K562 (cell line): ENCODE results near the gene ELP5. TPM values are rescaled to one million over a fixed set of nuclear protein-coding genes. Genes with fewer than 3 reads are reported as not detected.

Experiments used
- ATF1 ChIP-seq, 2 experiments: fragments of 450-650 bp in 1 of 2; IDR thresholded peaks; 2 replicates each; pipeline ENCODE4 v1.6.1; 2016; ENCODE audit warnings: missing compliant biosample characterization in 1 of 2, missing genetic modification characterization in 1 of 2
- C11orf30 ChIP-seq: fragments of 450-650 bp; IDR thresholded peaks from 2 replicates; pipeline ENCODE4 v1.6.1; 2016; ENCODE audit warnings: low read depth, mild to moderate bottlenecking
- RBBP5 ChIP-seq: fragments of 200-600 bp; sonication (generic); IDR thresholded peaks from 2 replicates; pipeline ENCODE4 v1.6.1; 2012; ENCODE audit warnings: borderline replicate concordance, mild to moderate bottlenecking, low read length, control low read depth, inconsistent platforms; ENCODE audit not compliant: insufficient read depth, poor library complexity, severe bottlenecking
- SRF ChIP-seq, 2 experiments: fragments of 250-450, 450-650 bp in 1 of 2; sonication (Bioruptor Pico) in 1 of 2; sonication (generic) in 1 of 2; formaldehyde crosslinking; IDR thresholded peaks; 2 replicates each; pipeline versions ENCODE4 v1.5.0 to v1.5.1; 2020 to 2022; ENCODE audit warnings: mild to moderate bottlenecking in 1 of 2, missing genetic modification reagents in 1 of 2
- ZNF395 ChIP-seq: fragments of 200-800 bp; sonication (Bioruptor generic); IDR thresholded peaks from 2 replicates; pipeline ENCODE4 v1.6.1; 2017; ENCODE audit warnings: missing genetic modification characterization, missing compliant biosample characterization
- ZNF584 ChIP-seq: fragments of 200-800 bp; sonication (Bioruptor generic); IDR thresholded peaks from 2 replicates; pipeline ENCODE4 v1.6.1; 2016; ENCODE audit warnings: low read depth, mild to moderate bottlenecking, missing genetic modification characterization, missing compliant biosample characterization
- polyA plus RNA-seq, 8 experiments: library from polyadenylated mRNA; depleted of rRNA in 4 of 8; stranded (reverse) in 5 of 8; unstranded in 3 of 8; fragments of >200 nt; fragmentation: Nextera tagmentation in 2 of 8; fragmentation: Illumina TruSeq in 1 of 8; extraction: Ambion mirVana in 2 of 8; extraction: Trizol in 1 of 8; gene quantifications; 2 replicates each; pipeline versions ENCODE4 v1.2.1 to v1.2.3, GENCODE V29; 2011 to 2014; ENCODE audit warnings: inconsistent platforms in 1 of 8, missing spikeins in 1 of 8
- total RNA-seq, 7 experiments: library from RNA; depleted of rRNA in 6 of 7; stranded (reverse); fragments of >200 nt in 6 of 7; fragmentation: Illumina TruSeq in 2 of 7; extraction: Trizol in 2 of 7; gene quantifications; 2 replicates each; pipeline versions ENCODE4 v1.2.1 to v1.2.3, GENCODE V29; 2011 to 2021; ENCODE audit warnings: low replicate concordance in 1 of 7

ELP5 gene
- total and polyA plus RNA-seq, 9 of the 15 experiments (the other 6 are each of a cell fraction or from before 2014, with no cell fraction given), result 25.7 to 77.9 (median 52.9) TPM

GRCh38 chr17:7219812-7220592, 32.0 kb upstream of the ELP5 start, which contains the start of the genes ACADVL and DLG4 (continued):
- peak; percentile 50; the same call in 1 of the 2 replicates for TF ChIP-seq ZNF395 (CRISPR knock-in tag)
- TF ChIP-seq ZNF584 (CRISPR knock-in tag), result 0 out of 2 replicates have a peak, but pooled peaks have one; percentile 45
- TF ChIP-seq RBBP5, result peak; percentile 54
- 0 out of 4 replicates have a peak, but pooled peaks of 1 of the 2 experiments have one; percentile 49 for TF ChIP-seq SRF (CRISPR knock-in tag; IDR thresholded peaks at IDR 0.05)
- TF ChIP-seq C11orf30, result peak; percentile 59
- no peak for TF ChIP-seq ATF1 (CRISPR knock-in tag; IDR thresholded peaks at IDR 0.05)
- peak; percentile 58 for TF ChIP-seq ATF1 (tag; IDR thresholded peaks at IDR 0.05)
